Fibroblast of the aortic adventitia (primary cell): ENCODE data around the gene ATP2C1. TPM values are rescaled to one million over a fixed set of nuclear protein-coding genes. Genes with fewer than 3 reads are reported as not detected.
A peak's percentile ranks its signal among the peaks of the same experiment; 100 is the strongest.

Experiments used
- DNase-seq: peaks from one replicate; pipeline ENCODE4 v3.0.0-alpha.2; 2010; ENCODE audit warnings: low read depth
- H3K4me3 ChIP-seq: 2 replicates; pipeline ENCODE4 v1.5.1; 2011; ENCODE audit warnings: low read depth, mild to moderate bottlenecking, control low read depth, low read length, moderate library complexity
- CTCF ChIP-seq: IDR thresholded peaks from 2 replicates; pipeline ENCODE4 v1.5.1; 2011; ENCODE audit warnings: mild to moderate bottlenecking, low read length, control low read depth, inconsistent platforms; ENCODE audit not compliant: insufficient read depth
- total RNA-seq: library from RNA; depleted of rRNA; stranded (reverse); fragments of >200 nt; gene quantifications from 2 replicates; pipeline ENCODE4 v1.2.3, GENCODE V29; 2012; ENCODE audit warnings: low replicate concordance

The ATP2C1 gene
- total RNA-seq, 1 donor, result 73.2 TPM

GRCh38 chr3:131007256-131007655 is 113.4 kb downstream of the ATP2C1 start:
- no peak for TF ChIP-seq CTCF
- no peak overlapping the region for H3K4me3 ChIP-seq
- no peak for DNase-seq

GRCh38 chr3:131007782-131008181 is 113.9 kb downstream of the ATP2C1 start:
- no peak for TF ChIP-seq CTCF
- H3K4me3 ChIP-seq, result no peak overlapping the region
- no peak for DNase-seq

- no peak for TF ChIP-seq CTCF
- no peak overlapping the region for H3K4me3 ChIP-seq
- DNase-seq, result no peak
Observed at GRCh38 chr3:131008326-131008725, 114.4 kb downstream of the ATP2C1 start.

- TF ChIP-seq CTCF, result no peak
- no peak overlapping the region for H3K4me3 ChIP-seq
- no peak for DNase-seq
Observed at GRCh38 chr3:131009698-131010097, 115.8 kb downstream of the ATP2C1 start.

GRCh38 chr3:131018970-131019369 is 125.1 kb downstream of the ATP2C1 start:
- no peak for DNase-seq
- TF ChIP-seq CTCF, result no peak
- H3K4me3 ChIP-seq, result no peak overlapping the region

GRCh38 chr3:131020122-131020693 is 126.3 kb downstream of the ATP2C1 start:
- DNase-seq, result no peak
- no peak for TF ChIP-seq CTCF
- H3K4me3 ChIP-seq, result no peak overlapping the region

- no peak for DNase-seq
- no peak for TF ChIP-seq CTCF
- H3K4me3 ChIP-seq, result peak overlapping the region; percentile 94
Observed at GRCh38 chr3:131025539-131025938, 131.7 kb downstream of the ATP2C1 start.
